Stimulated activated CD4-positive, alpha-beta T cell treated with anti-CD3 and anti-CD28 coated beads, Interleukin-1b, Interleukin-23, amount 100 ng/mL, for 4 hours (primary cell): Measurements from ENCODE around the gene MB.

Experiments used
- DNase-seq, 2 donors: peaks; one replicate each; pipeline ENCODE4 v3.0.0-alpha.2; 2020; ENCODE audit warnings: low read depth in 2 of 2

The MB gene

DNA sequence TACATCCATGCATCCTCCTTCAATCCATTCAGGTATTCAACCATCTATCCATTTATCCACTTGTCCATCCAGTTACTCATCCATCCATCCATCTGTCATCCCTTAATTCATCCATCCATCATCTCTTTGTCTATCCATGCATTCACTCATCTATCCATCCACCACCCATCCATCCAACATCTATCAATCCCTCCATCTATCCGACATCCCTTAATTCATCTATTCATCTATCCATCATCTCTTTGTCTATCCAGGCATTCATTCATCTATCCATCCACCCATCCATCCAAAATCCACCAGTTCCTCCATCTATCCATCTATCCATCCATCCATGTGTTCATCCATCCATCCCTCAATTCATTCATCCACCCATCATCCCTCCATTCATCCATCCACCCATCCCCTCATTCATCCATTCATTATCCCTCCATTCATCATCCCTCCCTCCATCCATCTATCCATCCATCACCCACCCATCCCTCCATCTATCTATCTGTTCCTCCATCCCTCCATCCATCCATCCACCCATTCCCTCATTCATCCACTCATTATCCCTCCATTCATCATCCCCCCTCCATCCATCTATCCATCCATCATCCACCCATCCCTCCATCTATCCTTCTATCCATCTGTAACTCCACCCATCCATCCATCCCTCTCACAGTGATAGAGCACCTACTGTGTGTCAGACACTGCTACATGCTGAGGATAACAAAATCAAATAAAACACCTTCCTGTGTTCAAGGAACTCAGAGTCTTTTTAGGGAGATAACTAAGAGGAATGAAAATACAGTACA lies 1.5 kb upstream of the MB start:
- DNase-seq = no peak

DNA sequence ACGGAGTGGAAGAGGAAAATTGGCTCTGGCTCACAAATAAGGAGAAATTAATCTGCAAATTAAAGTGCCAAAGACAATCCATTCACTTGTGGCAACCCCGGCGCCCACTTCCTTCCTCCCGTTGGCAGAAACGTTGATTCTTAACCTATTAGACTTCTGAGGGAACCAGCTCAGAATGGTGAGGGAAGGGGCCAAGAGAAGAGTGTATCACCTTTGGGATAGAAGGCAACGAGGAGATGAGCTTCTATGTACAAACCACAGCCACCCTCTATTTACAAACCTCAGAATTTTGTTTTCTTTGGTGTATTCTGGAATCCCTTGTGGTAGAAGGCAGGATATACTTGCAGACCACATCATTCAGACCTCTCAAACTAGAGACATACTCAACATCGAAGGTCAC lies 1.1 kb downstream of the MB start:
- DNase-seq = no peak

DNA sequence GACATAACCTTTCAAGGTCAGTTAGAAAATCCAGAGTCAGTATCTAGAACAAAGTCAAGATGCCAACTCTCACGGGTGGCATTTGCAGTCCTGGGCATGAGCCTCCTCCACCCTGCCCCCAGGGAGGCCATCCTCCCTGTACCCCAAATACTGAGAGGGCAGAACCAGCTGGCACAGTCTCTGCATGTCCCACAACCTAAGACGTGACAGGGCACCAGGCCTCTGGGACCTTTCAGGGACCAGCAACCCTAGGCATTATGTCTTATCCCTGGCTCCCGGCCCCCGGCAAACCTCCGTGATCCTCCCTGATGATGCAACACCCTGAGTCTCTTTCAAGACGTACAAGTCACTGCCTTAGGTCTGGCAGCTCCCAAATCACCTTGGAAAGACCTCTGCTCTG lies 2.0 kb downstream of the MB start:
- DNase-seq = no peak

DNA sequence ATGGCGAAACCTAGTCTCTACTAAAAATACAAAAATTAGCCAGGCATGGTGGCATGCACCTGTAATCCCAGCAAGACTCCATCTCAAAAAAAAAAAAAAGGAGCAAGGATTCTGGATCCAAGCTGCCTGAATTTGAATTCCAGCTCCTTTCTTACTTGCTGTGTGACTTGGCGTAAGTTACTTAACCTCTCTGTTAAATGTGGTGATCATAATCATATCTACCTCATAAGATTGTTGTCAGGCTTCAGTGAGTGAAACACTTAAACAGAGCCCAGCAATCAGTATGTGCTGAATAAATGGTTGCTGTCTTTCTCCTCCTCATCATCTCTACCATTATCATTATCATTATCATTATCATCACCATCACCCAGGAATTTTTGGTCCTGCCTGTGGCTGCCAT lies 2.7 kb downstream of the MB start:
- DNase-seq = no peak

DNA sequence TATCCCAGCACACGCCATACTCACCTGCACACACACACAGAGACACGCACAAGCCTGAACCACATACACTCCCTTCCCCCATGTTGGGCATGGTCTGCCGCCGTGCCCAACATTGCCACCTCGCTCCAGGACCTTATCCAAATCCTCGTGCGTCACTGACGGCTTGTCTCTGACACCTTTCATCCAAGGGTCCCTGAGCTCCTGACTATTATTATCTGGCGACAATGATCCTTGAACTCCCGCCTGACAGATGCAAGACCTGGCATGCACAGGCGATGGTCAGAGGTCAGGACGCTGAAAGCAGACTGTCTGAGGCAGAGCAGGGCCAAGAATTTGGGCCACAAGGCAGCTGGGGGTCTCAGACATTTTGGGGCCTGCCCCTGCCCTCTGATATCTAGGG lies 4.2 kb downstream of the MB start:
- DNase-seq = no peak

DNA sequence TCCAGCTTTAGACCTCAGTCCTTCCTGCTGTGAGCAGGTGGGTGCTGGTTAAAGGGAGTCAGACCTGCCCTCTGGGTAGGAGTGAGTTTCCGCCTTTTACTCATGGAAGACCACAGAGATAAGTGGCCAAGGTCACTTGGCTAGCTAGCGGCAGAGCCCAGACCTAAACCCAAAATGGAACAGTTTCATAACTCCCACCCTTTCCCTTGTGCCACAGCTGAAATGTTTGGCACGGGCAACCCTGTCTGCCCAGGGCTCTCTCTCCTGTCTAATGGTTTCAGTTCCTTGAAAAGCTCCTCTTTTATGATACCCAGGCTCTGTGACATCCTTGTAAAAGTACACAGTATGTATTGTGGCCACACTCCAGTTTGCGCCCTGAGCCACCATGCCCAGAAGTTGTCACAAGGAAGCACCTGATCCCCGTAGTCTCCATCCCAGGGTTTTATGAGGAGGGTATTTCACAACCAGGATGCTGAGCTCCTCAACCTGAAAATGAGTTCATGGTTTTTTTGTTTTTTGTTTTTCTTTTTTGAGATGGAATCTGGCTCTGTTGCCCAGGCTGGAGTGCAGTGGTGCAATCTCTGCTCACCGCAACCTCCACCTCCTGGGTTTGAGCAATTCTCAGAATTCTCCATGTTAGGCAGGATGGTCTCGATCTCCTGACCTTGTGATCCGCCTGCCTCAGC lies 5.1 kb downstream of the MB start:
- DNase-seq = no peak

DNA sequence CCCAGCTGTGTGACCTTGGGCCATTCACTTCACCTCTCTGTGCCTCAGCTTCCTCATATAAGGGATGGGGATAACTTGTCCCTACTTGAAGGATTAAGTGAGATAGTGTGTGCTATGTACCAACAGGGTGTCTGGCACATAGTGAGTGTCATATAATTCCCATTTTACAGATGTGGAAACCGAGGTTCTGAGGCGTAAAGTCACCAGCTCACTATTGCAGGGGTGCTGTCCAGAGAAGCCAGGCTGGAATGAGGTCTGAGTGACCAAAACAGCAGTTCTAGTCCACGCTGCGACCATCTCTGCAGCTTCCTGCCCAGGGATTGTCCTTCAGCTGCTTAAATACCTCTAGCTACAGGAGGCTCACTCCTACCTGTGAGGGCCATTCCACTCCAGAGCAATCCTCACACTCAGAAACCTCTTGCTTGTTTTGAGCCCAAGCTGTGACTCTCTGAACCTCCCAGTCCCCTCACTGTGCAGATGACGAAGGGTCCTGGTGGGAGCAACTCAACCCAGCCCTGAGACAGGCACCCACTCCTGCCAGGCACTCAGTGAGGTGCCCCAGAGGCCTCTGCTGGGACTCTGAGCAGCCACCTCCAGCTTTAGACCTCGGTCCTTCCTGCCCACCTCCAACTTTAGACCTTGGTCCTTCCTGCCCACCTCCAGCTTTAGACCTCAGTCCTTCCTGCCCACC lies 5.8 kb downstream of the MB start:
- no peak for DNase-seq

DNA sequence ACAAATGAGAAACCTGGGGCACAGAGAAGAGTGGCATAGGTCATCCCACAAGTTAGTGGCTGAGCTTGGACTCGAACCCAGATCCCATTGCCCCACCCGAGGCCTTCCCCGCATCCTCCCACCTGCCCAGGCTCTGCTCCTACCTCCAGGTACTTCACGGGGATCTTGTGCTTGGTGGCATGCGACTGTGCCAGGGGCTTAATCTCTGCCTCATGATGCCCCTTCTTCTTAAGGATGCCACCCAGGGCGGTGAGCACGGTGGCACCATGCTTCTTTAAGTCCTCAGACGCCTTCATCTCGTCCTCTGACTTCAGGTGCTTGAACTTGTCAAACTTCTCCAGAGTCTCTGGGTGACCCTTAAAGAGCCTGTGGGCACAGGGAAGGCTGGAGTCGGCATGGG lies 6.4 kb downstream of the MB start:
- DNase-seq = no peak

DNA sequence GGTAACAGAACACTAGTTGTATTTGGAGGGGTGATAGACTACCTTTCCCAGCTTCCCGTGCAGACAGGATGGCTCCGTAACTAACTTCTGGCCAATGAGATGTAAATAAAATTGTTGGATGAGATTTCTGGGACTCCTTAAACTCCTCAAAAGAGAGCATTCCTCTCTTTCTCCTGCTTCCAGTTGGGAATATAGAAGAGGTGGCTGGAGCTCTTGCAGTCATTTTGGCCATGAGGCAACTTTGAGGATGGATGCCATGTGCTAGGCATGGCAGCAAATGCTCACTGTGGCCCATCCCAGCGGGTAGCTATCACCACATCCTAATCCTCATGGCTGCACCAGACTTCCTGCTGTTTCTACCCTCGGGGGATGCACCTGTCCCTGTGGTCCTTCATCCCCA lies 7.4 kb downstream of the MB start:
- no peak for DNase-seq

DNA sequence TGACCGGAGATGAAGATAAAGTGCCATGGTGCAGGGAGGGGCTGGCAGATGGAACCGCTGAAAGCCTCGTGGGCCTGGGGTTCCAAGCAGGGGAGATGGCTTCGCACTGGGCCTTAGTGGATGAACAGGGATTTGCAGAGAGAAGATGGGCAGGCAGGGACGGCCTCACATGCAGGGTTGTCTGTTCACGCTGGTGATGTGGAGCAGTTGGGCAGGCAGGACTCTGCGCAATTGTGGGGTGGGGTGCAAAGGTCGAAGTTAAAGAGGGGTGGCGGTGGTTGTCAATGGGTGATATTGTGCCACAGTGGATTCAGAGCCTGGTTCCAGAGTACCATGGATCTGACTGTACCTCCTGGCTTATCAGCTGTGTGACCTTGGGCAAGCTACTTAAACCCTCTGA lies 7.9 kb downstream of the MB start:
- no peak for DNase-seq

DNA sequence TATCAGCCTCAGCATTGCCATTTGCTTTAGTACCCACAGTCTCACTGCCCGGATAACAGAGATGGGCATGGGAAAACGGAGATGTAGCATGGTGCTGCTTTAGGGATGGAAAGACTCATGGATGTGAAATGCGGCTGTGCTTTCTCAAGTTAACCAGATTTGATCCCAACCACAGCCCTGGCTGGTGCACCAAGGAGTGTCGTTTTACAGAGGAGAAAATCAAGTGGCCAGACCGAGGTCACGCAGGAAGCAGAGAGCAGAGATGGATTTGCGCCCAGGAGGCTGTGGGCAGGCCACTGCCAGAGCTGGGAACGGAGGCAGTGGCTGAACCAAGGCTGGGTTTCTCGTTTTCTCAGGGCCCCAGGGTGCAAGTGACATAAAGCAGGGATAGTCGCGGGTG lies 9.0 kb downstream of the MB start:
- no peak for DNase-seq

DNA sequence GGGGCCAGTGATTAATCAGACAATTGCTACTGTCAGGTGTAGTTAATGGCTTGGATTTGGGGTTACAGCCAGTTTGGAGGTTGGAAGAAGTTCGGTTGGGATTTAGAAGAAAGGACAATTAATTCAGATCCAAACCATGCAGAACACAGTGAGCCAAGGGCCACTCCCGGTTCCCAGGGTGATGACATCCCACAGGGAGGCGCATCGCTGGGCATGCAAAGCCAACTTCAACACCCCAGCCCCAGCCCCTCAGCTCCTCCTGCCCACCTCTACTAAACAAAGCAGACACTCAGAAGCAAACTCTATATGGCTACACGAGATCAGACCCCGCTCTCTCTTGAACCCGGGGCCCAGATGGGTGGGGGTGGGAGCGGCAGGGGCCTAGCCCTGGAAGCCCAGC lies 10.2 kb downstream of the MB start:
- no peak for DNase-seq

DNA sequence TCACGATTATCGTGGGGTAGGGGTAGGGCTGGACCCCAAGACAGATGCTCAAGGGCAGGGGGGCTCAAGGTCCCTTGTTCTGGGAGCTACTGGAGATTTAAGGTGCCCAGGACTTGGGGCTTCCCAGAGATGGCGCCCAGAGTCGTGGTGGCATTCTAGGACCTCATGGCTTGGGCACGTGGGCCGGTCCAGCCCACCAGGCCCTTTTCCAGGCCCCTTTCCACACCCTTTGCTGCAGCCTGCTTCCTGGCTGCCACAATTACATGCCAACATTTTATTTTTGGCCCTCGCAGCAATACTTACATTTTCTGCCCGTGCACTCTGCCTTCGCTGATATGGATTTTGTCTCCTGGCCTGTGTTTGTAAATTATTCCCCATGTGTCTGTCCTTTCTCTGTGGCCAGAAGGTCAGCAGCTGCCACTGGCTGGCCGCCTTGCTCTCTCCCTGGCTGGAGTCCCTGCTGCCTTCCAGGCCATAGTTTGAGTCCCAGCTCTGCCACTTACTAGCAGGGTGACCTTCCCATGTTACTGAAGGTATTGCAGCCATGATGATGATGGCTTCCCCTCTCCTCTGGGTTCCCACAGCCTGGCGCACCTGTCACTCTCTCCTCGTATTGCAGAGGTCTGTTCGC lies 11.2 kb downstream of the MB start:
- no peak for DNase-seq

DNA sequence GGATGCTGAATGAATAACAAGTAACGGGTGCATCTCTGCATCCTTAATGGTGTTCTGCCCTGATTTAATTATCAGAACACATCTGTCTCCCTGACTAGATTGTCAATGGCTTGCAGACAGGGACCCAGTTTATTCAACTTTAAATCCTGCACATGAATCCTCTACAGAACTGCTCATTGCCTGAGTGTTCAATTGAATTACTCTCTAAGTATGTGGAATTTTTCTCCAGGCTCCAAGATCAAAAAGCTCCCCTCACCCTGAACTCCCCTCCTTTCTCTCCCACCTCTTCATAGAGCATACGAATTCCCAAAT lies 11.8 kb downstream of the MB start:
- DNase-seq = no peak

DNA sequence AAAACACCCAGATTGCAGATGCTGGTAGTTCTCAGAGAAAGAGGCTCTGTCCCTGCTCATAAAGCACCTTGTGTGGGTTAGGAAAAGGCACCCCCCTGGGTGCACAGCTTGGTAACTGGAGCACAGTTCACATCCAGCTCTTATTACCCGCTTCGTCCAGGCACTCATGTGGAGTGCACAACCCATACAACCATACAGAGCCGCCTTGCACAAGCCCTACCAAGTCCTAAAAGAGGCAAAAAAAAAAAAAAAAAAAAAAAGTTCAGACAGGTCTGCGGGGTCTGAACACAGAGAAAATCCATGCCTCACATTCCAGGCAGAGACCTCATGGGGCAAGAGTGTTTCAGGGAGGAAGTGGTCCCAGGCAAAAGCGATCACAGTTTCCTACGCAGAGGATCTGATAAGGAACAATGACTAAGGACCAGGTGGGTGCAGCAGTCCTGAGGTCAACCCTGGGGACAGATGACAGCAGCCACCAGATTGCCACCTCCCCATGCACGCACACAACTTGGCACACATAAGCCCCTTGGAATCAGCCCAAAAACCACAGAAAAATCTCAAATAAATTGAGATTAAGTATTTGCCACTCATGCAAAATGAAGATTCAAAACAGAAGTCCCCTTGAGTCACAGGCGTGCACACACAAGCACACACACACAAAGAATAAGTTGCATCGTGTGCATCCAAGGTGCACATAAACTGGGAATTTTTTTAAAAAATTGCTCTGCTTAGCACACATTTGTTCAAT lies 12.3 kb downstream of the MB start:
- DNase-seq = no peak

DNA sequence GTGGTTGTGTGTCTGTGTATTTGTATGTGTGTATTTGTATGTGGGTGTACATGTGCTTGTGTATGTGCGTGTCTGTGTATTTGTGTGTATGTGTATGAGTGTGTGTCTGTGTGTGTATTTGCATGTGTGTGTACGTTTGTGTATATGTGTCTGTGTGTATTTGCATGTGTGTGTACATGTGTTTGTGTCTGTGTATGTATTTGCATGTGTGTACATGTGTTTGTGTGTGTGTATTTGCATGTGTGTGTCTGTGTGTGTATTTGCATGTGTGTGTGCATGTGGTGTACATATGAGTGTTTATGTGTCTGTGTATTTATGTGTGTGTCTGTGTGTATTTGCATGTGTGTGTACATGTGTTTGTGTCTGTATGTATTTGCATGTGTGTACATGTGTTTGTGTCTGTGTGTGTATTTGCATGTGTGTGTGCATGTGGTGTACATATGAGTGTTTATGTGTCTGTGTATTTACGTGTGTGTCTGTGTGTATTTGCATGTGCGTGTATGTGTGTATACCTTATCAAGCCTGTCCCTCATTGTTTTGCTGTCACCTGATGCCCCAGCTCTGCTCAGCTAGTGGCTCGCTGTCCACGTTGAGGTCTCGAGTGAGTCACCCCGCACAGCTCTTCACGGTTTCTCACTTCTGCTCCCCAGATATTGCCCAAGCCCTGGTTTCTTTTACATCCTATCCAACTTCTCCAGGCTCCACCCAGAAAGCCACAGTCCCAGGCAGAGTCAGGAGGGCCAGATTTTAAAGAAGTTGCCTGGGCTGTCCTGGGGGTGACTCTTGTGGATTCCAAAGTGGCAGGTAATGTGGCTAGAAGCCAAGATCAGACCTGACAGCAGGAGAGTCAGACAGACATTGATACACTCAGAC lies 15.2 kb downstream of the MB start:
- DNase-seq = no peak

DNA sequence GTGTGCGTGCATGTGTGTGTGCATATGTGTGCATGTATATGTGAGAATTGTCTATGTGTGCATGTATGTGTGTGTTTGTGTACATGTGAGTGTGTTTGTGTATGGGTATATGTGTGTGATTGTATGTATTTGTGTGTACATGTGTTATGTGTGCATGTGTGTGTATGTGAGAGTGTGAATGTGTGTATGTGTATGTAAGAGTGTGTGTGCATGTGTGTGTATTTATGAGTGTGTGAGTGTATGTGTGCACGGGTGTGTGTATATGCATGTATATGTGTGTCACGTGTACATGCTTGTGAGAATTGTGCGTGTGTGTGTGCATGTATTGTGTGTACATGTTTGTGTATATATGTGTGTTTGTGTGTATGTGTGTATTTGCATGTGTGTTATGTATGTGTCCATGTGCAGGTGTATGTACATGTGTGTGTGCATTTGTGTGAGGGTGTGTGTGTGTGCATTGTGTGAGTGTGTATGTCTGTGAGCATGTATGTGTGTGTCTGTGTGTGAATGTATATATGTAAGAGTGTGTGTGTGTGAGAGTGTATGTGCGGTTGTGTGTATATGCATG lies 16.0 kb downstream of the MB start:
- DNase-seq = no peak

DNA sequence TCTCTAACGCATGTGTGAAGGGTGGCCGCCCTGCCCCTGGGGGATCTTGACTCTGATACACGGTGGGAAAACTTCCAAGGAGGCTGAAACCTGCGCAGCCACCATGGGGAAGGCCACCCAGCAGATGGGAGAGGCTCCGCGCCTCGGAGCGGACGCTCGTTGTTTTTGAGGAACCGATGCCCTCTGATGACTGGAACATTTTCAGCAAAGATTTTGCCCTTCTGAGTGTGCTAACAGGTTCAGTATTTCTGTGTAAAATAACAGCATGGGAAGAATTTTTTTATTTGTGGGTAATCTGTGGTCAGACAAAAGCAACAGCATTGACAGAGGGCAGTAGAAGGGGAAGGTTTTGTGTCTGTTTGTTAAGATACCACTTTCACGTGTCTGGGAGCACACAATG lies 16.7 kb downstream of the MB start:
- DNase-seq = no peak

DNA sequence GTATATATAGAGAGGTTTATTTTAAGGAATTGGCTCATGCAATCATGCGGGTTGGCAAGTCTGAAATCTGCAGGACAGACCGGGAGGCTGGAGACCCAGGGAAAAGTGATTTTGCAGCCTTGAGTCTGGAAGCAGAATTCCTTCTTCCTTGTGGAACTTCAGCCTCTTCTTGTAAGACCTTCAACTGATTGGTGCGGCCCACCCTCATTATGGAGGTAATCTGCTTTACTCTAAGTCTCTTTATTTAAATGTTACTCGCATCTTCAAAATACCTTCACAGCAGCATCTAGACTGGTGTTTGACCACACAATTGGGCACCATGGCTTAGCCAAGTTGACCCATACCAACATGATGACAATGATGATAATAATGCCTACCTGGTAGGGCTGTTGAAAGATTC lies 17.8 kb downstream of the MB start:
- no peak for DNase-seq

DNA sequence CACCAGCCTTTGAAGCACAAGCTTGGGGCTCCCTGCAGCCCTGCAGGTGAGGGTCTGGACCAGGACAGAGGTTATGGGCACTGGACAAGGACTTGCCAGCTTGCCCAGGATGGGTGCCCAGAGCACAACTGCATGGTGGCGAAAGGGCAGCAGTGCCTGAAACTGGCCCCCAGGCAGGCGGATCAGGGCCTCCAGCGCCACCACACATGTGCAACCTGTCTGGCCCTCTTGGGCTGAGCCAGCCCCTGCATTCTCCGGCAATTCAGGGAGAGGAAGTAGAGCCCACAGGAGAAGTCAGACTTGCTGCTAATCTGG lies 18.8 kb downstream of the MB start:
- DNase-seq = no peak
